H4 (cell line): Measurements from ENCODE around the gene CD47. TPM values are rescaled to one million over a fixed set of nuclear protein-coding genes. Genes with fewer than 3 reads are reported as not detected.
A peak's percentile ranks its signal among the peaks of the same experiment; 100 is the strongest.

Experiments used
- DNase-seq: peaks from one replicate; pipeline ENCODE4 v3.0.0-alpha.2; 2015; ENCODE audit warnings: low spot score
- total RNA-seq: library from RNA; depleted of rRNA; stranded (reverse); fragments of >200 nt; shearing (Covaris generic); gene quantifications from 2 replicates; pipeline ENCODE4 v1.2.3, GENCODE V29; 2014; rRNA removed

Gene CD47
- 123 and 130 TPM in 2 replicates for total RNA-seq

DNA sequence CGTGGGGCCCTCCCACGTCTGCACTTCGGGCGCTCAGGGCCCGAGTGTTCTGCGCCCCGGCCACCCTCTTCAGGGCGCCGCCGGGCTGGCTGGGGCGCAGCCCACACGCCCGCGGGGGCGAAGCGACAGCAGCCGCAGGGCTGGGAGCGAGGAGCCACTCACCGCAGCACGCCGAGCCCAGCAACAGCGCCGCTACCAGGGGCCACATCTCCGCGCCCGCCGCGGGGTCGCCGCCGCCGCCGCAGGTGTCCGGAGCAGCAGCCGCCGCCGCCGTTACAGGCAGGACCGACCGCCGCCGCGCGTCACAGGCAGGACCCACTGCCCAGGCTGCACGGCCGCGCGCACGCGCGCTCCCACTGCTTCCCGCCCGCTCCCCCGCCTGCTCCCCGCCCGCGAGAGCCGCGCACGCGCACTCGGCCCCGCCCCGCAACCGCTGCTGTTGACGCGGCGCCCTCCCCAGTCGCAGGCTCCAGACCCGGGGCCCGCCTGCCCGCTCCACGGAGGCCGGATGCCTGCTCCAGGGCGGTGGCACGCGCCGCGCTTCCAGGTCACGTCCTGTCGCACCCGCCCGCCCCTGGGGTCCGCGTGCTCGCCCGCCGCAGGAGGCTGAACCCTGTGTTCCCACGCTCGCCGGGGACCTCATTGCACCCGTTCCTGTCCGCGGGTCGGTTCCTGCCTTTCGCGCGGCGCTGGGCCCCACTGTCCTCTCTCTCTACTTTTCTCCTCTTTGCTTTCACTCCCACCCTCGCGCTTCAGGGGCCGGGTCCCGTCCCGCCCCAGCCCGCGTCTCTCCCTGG lies at the start of gene CD47:
TSS of gene CD47 (minus strand) at position 331 of the 797 bp plus-strand sequence. CDS start at position 208, 123 bp downstream.
- peak; percentile 78 for DNase-seq

- no peak for DNase-seq
These were observed 46.6 kb upstream of the CD47 start for GRCh38 chr3:108137460-108137814.

- DNase-seq = no peak
These were observed 46.0 kb upstream of the CD47 start for GRCh38 chr3:108136561-108137459.

DNA sequence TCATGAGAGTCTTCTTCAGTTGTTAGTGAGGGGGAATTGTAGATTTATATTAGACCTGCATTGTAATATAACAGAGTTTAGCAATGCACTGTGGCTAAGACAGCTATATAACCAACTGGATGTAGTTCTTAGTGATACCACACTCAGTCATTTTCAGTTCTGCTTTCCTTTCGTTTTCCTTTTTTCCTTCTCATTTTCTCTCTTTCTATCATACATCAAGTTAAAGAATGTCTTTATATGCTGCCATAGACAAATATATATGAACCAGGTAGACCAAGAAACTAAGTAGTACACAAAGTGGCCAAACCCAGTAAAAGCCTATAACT lies 43.7 kb upstream of the CD47 start:
- DNase-seq = no peak

GRCh38 chr3:108133858-108134554 lies 43.2 kb upstream of the CD47 start:
- DNase-seq = no peak

DNA sequence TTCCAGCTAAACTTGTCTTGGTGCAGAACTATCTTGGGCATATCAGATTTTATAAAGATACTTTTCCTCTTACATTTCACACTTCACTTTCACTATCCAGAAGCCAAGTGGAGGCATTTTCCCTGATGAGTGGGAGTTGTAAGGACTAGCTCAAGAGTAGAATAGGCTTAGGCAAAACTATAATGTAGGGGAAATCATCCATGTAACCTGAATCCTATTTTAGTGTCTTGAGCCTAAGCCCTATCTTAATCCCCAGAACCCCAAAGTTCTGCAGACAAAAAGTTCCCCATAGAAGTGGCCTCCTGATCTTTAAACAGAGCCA lies 42.2 kb upstream of the CD47 start:
- DNase-seq = no peak

- no peak for DNase-seq
These were observed 40.8 kb upstream of the CD47 start for GRCh38 chr3:108131475-108132134.

GRCh38 chr3:108130701-108131474 lies 40.1 kb upstream of the CD47 start:
- DNase-seq = peak; percentile 58

- no peak for DNase-seq
These were observed 39.4 kb upstream of the CD47 start for GRCh38 chr3:108130236-108130635.

- no peak for DNase-seq
These were observed 36.6 kb upstream of the CD47 start for GRCh38 chr3:108127301-108127988.

DNA sequence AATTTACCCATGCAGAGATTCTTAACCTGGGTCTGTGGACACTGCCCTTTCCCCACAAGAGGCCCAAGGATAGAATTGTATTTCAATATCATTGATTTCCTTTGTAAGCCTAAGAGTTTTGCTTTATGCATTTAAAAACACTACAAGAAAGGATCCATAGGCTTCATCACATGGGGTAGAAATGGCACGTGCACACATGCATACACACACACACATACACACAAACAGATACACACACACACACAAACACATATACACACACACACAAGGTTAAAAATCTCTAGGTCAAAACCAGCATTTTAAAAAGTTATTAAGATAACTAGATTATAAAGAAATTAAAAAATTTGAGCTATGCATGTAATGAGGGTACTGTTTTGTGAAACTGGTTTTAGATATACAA lies 35.5 kb upstream of the CD47 start:
- DNase-seq = no peak

DNA sequence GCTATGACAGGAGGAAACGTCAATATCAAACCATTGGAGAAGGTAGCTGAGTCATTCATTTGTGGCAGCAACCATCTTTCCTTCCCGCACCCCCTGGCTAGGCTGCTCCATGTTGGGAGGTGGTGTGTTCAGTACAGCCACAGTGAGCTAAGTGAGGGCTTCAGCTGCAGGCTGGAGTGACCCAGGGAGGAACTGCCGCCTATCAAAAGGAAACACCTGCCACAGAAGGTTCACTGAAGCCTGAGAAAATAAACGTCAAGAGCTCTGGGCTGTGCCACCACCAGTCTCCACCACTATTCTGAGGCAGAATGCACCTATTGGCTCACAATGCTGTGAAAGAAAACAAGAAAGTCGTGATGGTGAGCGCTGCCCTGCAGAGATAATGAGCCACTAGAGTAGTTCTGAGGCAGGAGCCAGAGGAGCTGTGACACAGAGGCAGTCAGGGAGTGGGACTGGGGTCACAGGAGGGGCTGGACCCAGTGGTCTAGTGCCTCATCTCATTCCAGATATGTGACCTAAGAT lies 34.8 kb upstream of the CD47 start:
- no peak for DNase-seq

GRCh38 chr3:108125153-108125543 lies 34.3 kb upstream of the CD47 start:
- DNase-seq = no peak

- DNase-seq = no peak
These were observed 33.7 kb upstream of the CD47 start for GRCh38 chr3:108124337-108125152.

DNA sequence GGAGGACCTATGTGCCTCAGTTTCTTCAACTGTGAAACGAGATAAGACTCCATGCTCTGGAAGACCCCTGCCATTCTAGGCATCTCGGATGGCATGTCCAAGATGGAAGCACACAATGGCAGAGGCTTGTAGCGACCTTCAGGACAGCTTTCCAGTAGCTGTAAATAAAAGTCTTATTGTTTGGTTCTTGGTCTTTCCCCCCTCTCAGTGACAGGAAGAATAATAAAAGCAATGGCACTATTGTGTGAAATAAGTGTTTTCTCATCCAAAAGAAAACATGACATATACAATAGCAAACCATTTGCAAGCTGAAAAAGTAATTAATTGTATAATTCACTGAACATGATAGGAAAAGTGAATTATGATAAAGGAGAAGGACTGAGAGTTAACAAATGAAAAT lies 32.5 kb upstream of the CD47 start:
- DNase-seq = no peak

DNA sequence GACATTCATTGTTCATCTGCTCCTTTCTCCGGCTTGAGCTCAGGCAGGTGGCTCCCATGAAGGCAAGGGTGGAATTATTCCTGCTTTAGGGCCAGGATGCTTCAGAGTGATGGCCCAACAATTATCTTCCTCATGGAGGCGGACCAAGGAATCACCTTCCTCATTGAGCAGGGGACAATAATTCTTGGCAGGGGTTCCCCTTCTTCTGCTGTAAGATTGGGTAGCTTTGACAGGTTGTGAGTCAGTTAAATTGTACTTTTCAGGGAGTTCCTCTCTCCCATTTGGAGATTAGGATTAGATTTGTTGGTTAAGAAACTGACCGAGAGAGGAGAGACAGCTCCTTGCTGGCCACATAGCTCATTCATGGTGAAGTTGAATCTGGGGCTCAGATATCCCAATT lies 31.4 kb upstream of the CD47 start:
- DNase-seq = no peak

- DNase-seq = no peak
These were observed 28.7 kb upstream of the CD47 start for GRCh38 chr3:108119398-108120104.

DNA sequence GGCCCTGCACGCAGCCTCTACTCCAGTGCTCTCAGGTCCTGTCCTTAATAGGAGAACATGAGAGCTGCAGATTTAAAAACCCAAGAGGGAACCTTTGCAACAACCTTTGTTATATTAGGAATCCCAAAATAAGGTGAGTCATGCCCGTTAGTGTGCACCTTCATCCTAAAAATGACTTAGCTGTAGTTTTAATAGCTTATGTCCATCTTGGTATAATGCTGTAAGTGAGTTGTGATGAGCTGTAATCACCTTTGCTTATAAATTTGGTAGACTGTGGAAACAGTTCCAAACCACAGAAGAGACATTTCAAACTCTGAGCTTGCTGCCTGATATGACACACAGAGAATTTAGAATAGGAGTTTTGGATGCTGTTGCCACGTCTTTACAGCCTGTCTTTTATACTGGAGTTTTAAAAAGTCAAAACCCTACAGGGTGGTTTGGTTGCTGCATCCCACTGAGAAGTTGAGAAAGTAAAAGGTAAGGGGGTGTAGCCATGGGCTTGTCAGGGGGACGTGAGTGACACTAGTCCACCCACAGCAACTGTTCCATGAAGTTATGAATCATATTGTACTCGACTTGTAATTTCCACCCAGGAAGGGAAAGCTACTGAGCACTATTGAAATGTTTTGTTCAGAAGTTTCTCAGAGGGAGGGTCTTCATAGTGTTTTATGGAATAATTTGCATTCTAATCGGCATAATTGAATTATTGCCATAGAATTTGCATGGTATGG lies 27.4 kb upstream of the CD47 start:
- DNase-seq = no peak
